Activated T-helper 1 cell treated with Interleukin-2 at 50 U/mL for 16 hours (primary cell): ENCODE measurements around the gene NOS1.

Experiments
- DNase-seq: peaks from one replicate; pipeline ENCODE4 v3.0.0-alpha.2; 2020; ENCODE audit warnings: low read depth

The NOS1 gene

DNA sequence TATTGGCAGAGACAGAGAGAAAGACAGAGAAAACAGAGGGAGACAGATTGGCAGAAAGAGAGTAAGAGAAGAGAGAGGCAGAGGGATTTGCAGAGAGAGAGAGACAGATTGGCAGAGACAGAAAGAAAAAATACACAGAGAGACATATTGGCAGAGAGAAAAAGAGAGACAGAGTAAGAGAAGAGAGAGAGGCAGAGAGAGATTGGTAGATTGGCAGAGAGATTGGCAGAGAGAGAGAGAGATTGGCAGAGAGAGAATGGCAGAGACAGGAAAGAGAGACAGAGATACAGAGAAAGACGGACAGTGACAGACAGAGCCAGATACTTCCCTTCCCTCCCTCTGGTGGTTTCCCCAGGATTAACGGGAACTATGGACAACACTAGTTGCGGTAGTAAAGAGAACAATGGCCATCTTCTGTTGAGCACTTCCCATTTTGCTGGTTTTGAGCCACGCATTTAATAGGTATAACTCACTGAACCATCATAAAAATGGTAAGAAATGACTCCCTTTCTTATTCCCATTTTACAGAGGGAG lies 2.6 kb upstream of the NOS1 start:
- no peak for DNase-seq

DNA sequence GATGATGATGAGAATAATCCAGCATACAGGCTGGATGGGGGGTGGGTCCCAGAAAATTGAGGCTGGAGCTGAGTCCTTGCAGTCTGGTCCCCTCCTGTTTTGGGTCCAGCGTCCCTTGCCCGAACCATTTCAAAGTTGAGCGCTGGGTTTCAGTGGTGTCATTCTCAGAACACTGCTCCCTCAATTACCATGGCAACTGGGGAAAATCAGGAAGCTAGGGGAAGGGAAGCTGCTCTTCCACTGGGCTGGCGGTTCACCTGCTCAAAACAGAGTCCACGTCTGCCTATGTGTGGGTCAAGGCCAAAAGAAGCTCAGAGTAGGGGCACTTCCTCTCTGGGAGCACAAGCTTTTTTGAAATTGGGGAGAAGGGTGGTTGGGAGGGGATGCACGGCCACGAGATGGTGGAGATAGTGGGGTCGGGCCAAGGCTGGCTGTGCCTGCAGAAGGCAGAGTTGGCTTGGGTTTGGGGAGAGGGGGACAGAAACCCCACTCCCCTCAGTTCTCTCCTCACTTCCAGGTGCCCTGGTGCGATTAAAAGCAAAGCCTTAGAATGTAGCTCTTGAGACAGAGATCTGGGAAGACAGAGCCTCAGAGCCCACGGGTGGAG lies 1.7 kb upstream of the NOS1 start:
- DNase-seq: no peak

DNA sequence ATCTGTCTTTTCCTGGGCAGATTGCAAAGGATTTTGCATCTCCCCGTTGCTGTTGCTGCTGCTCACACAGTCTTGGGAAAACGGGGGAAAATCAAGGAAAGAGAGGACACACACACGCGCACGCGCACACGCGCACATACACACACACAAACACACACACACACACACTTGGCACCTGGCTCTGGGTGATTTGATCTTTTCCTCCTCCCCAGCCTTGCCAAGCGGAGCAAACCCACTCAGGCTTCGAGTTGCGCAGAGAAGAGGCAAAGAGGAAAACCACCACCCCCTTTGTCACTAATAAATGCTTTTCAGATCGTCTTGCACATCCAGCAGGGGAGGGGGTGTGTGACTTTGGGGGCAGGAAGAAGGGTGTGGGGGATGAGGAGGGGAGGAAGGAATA lies 965 bp upstream of the NOS1 start:
- no peak for DNase-seq

GRCh38 chr12:117361905-117362304 lies 479 bp upstream of the NOS1 start:
- DNase-seq: no peak

DNA sequence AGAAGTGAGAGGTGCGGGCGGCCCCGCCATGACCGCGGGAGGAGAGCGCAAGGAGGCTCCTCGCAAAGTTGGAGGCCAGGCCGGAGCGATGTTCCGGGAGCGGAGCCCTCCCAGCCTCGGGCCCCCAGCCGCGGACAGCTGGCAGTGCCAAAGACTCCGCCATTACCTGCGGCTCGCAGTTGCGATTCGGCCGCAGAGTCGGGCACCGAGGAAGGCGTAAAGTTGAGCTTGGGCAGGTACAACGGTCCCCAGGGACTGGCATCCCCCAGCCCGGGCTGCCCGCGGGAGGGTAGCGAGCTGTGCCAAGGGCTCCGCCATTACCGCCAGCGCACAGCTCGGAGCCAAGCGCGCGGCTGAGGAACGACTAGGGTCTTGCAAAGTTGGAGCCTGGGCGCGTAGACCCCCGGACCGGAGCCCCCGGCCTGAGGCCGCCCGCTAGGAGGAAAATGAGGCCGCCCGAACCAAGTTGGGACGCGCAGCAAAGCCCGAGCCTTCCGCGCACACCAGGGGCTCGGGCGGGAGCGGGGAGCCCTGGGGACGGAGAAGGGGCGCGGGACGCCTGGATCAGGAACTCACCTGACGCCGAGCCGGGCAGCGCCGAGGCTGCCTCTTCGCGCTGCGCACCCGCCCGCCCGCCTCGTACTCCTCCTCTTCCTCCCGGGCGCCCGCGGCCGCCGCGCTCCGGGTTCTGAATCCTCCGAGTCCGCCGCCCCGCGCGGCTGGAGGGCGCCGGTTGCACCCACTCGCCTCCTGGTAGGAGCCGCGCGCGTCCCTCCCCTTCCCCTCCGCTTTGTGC lies 677 bp downstream of the NOS1 start:
- no peak for DNase-seq

- DNase-seq: no peak
Observed at GRCh38 chr12:117360222-117360550, 1.2 kb downstream of the NOS1 start.

DNA sequence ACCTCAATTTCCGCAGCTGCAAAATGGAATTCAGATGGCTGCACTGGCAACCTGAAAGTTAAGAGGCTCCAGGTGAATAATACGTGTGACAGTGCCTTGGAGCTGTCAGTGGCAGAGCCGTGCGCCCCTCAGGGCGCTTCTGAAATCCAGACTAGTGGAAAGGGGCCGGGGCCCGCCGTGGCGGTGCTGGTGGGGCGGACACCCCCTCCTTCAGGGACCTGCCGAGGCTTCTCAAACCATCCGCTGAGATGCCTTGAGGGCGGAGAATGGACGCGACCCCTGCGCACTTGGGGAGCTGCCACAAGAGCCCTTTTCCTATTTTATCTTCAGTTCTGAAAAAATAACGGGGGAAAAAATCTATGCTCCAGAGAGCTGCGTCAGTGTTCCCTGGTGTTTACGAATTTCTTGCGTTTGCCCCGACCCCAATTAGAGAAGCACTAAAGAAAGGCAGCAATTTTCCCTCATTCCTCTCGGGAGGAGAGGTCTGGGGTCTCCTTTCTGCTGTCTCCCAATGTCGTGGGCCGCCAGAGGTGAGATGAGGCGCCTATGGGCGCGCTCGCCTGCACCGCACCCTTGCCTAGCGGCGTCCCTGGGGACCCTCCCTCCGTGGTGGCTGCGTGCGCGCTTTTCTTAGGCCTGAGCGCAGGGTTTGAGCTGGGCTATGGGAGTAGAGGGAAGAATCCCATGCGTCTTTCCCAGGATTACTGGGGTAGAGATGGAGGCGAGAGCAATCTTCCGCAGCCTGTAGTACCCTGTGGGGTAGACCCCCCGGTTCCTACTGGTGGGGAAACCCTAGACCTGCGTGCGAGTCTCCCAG lies 2.2 kb downstream of the NOS1 start:
- no peak for DNase-seq

DNA sequence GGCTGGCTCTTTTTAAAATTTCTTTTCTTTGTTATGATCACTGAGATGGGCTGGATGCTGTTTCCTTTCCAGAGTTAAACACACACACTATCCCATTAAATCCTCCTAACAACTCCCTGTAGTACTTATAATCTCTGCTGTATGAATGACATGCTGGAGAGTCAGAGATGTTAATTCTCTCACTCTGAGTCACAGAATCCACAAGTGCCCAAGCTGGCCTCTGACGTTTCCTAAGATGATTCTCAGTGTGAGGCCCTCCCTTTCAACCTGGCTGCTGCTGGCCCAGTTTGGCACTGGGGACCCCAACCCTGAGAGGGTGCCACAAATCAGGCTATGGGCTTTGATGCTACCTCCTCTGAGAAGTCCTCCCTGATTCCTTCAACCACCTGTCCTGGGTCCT lies 5.4 kb downstream of the NOS1 start:
- no peak for DNase-seq

DNA sequence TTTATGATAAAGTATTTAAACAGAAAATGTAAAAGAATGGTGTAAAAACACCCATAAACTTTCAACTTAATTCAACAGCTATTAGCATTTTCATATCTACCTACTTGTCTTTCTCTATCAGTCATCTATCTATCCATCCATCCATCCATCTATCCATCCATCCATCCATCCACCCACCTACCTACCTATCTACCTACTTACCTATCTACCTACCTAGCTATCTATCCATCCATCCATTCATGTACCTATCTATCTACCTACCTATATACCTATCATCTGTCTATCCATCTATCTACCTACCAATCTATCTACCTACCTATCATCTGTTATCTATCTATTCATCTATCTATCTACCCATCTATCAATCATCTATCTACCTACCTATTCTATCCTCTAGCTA lies 8.5 kb downstream of the NOS1 start:
- DNase-seq: no peak

- no peak for DNase-seq
Observed at GRCh38 chr12:117352206-117352605, 9.2 kb downstream of the NOS1 start.

DNA sequence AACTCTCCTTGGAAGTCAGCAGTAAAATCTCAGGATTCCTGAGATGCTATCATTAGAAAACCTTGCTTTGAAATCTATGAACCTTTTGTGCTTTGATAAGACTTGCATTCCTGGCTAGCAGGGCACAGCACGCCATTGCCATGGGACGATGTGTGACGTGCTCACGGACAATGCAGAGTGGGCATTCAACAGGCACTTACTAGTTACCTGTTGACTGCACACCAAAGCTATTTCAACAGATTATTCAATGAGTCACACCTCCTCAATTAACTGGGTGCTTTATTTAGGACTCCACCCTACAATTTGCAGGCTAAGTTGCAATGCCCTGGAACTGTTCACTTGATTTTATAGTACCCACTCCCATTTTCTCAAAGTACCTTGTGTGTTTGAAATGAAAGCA lies 11.3 kb downstream of the NOS1 start:
- no peak for DNase-seq

DNA sequence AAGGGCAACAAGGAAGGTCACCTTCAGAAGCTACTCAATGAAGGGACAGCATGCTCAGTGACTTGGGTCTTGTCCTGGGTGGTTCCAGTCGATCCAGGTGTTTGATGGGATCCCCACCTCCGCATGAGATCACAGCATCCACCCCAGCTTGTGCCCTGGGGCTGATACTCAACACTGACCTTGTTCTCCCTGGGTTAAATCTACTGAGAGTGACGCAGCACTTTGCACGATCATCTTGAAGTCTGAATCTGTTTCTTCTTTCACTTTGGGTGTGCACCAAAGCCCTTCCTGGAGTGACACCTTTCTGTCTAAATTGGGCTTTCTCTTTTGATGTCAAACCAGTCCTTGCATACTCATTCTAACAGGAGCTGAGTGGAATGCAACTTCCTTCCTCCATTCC lies 13.8 kb downstream of the NOS1 start:
- DNase-seq: no peak

DNA sequence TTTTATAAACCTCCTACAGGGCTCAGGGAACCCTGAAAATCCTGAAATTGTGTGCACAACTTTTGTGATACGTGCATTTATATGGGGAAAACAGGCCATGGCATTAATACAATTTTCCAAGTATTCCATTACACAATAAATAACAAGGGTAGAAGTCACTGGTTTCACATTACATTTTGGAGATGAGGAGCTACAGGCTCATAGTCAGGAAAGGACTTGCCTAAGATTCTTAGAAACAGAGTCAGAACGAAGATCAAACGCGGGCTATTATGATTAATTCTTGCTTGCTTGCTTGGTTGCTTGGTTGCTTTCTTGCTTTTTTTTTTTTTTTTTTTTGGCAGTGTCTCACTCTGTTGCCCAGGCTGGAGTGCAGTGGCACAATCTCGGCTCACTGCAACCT lies 16.7 kb downstream of the NOS1 start:
- DNase-seq: no peak

GRCh38 chr12:117343849-117344248 lies 17.6 kb downstream of the NOS1 start:
- DNase-seq: no peak

DNA sequence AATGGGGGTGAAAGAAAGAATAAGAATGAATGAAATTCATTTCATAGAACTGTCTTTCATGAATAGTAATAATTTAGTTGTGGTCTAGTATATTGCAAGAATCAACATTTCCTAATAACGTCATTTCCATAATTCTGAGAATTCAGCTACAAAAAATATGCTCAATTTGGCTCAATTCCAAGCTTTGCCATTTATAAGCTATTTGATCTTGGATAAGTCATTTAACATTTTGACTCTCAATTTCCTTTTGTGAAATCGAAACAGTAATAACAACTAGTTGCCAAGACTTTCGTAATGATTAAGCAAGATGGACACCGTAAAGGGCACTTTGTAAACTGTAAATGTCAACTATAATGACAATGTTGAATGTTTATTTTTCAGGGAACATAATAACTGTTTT lies 18.1 kb downstream of the NOS1 start:
- no peak for DNase-seq

- no peak for DNase-seq
Observed at GRCh38 chr12:117342682-117343081, 18.7 kb downstream of the NOS1 start.

DNA sequence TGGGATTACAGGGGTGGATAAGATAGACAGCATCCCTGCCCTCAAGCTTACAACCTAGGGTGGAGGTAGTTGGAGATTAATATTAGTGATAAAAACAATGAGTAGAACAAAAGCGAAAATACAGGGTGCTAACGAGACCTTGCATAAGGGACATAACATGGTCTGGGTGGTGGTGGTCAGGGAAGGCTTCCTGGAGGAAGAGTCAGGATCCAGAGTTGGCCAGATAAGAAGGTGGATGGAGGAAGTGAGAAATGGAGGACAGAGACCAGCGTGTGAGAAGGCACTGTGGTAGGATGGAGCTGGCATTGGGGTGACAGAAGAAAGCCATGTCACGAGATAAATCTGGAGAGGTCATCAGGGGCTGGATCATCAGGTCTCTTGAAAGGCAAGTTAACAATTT lies 19.2 kb downstream of the NOS1 start:
- DNase-seq: no peak

GRCh38 chr12:117339104-117339503 lies 22.3 kb downstream of the NOS1 start:
- no peak for DNase-seq

- no peak for DNase-seq
Observed at GRCh38 chr12:117334855-117335587, 26.4 kb downstream of the NOS1 start.

DNA sequence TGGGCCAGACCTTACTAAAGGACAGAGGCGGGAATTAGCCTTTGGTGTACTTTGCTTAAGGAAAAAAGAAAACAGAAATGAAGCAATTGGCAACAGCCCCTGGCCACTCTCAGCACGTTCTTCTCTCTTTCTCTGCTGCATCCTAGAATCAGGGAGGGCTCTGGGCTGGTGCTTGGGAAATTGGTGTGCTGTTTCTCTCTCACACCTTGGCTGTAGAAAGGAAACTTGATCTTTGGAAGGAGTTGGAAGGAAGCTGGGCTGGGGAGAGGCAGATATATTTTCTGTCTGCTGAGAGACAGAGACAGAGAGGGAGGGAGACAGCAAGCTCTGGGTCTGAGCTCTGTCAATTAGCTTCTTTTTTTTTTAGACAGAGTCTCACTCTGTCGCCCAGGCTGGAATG lies 27.4 kb downstream of the NOS1 start:
- DNase-seq: no peak

DNA sequence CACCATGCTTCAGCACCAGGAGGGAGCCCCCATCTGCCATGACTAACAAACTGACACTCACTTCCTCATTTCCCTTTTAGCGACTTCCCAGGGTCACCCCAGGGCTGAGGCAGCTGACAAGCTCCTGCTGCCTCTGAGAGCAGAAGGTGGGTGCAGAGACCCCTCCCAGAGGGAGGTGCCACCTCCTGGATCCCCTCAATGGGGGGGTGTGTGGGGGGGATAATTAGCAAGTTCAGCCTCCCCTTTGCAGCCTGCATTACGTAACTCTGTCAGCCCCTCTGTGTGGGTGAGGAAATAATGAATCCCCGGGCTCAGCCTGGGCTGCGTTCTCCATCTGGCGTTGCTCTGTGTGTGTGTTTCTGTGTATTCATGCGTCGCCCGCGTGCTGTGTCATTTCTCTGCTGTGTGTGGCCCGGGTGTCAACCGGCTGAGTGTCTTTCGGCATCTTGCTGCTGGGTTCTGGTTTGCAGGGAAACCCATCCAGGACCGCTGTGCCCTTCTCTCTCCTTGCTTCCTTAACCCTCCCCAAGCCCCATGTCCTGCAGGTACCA lies 28.0 kb downstream of the NOS1 start:
- DNase-seq: no peak

- DNase-seq: no peak
Observed at GRCh38 chr12:117331691-117332090, 29.7 kb downstream of the NOS1 start.
